Measurements from ENCODE around the gene NR4A1. TPM values are rescaled to one million over a fixed set of nuclear protein-coding genes. Genes with fewer than 3 reads are reported as not detected.

Gene NR4A1
- total RNA-seq, 2 experiments from 2014 or later, result 67.0 to 79.2 TPM

DNA sequence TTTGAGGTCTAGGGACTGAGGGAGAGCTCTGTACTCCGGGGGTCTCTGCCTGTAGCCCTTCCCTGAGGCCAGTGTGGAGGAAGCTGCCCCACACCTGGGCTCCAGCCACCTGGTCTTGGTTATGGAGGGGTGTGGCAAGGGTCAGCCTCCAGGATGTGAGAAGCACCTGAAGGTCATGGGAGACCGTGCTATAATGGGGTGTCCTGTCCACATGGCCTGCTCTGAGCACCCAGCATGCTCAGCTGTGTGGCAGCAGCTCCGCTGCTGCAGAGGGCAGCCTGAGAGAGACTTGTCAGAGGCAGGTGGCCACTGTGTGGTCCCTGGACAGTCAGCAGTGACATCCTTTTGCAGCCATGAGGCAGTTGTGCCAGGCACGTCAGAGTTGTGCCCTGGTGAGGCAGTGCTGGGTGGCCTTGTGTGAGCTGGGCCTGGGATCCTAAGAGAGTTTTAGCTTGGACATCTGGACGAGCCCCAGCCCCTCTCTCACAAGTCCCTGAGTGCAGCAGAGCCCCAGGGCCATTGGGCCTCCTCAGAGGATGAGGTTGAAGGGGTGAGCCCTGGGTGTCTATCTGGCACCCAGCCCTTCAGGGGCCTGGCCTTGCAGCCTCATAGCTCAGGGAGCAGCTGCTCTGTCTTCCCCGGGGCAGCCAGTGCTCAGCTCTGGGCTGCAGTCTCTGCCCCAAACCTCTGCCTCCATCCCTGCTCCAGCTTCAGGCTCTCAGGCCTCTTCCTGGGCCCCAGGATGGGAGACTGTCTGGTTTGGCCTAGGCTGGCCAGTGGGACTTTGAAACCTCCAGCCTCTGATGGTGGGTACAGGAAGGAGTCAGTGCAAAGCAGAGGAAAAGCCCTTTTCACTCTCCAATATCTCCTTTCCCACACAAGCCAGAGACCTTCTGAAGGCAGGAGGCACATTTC is 11.2 kb downstream of the NR4A1 start:
- ATAC-seq (ENCODE audit: poor library complexity) (no peak), DNase-seq (no peak)
- H3K4me3 Mint-ChIP-seq, result no peak overlapping the region
- POLR2A ChIA-PET, result interaction anchor here (2.2 kb wide), 1 partner anchor 11 kb away, joined by 6 read pairs; the partner anchor contains the start of gene NR4A1
- no peak overlapping the region for H3K4me3 ChIP-seq (ENCODE audit: low read length)
- TF ChIP-seq, protein P1, sequence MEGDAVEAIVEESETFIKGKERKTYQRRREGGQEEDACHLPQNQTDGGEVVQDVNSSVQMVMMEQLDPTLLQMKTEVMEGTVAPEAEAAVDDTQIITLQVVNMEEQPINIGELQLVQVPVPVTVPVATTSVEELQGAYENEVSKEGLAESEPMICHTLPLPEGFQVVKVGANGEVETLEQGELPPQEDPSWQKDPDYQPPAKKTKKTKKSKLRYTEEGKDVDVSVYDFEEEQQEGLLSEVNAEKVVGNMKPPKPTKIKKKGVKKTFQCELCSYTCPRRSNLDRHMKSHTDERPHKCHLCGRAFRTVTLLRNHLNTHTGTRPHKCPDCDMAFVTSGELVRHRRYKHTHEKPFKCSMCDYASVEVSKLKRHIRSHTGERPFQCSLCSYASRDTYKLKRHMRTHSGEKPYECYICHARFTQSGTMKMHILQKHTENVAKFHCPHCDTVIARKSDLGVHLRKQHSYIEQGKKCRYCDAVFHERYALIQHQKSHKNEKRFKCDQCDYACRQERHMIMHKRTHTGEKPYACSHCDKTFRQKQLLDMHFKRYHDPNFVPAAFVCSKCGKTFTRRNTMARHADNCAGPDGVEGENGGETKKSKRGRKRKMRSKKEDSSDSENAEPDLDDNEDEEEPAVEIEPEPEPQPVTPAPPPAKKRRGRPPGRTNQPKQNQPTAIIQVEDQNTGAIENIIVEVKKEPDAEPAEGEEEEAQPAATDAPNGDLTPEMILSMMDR (IDR thresholded peaks at IDR 0.05), result no peak
- no peak overlapping the region for H3K27ac ChIP-seq (ENCODE audit: low read depth in 1 of 2, low read length in 2 of 2)
- H3K27ac Mint-ChIP-seq, result no peak overlapping the region
- peaks cover 10% of the 10 kb centered on the region for H3K36me3 ChIP-seq (ENCODE audit: insufficient read depth, low read length)
- no peaks in the 10 kb centered on the region for H3K36me3 Mint-ChIP-seq (ENCODE audit: low read depth)
- CTCF ChIA-PET, result interaction anchor here (2.5 kb wide), 1 partner anchor 37 kb away, joined by 11 read pairs; no protein-coding TSS in a partner anchor
- no peaks in the 10 kb centered on the region for H3K4me1 Mint-ChIP-seq (ENCODE audit: low read depth)
- no peaks in the 10 kb centered on the region for H3K9me3 ChIP-seq (ENCODE audit: control insufficient read depth in 1 of 2, insufficient read depth in 1 of 2, low read length in 2 of 2)
- intact Hi-C loops (cut with DNase I, micrococcal nuclease), result no loop called here
- H3K4me1 ChIP-seq (ENCODE audit: insufficient read depth, low read length), result no peaks in the 10 kb centered on the region
- H3K27me3 Mint-ChIP-seq, result no peaks in the 10 kb centered on the region
- no peaks in the 10 kb centered on the region for H3K27me3 ChIP-seq (ENCODE audit: control insufficient read depth in 1 of 2, insufficient read depth in 2 of 2, low read length in 2 of 2)
- no peaks in the 10 kb centered on the region for H3K9me3 Mint-ChIP-seq

DNA sequence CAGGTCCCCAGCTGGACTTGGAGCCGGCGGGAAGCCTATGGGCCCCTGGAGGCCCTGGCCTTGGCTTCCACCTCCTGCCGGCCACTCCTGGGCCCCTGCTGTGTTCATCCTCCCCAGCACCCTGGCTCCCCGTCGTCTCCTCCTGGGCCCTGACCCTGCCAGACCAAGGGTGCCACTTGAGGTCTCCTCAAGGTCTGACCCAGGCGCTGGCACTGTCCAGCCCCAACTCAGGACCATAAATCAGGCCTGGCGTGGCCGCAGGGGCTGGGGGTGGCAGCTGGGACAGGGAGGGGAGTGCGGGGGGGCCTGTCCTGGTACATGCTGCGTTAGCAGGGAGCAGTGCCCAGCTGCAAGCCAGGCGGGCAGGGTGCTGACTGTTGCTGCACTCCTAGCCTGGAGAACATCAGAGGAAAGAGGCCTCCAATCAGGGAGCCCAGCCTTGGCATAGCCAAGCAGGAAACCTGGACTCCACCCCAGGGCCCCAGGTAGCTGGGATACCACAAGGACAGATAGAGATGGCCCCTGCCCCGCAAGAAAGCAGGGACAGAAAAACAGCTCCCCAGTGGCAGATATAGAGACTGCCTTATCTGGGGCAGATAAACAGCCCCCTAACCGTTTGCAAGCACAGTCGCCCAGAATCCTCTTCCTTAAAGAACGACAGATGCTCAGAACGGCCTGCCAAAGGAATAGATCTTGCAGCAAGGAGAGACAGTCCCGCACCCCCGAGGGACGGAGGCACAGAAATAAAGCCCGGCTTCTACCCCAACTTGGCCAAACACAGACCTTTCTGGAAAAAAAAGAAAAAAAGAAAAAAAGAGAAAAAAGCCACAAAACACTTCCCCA is 12.1 kb downstream of the NR4A1 start:
- Mint-ChIP-seq H3K27ac (no peak overlapping the region), H3K4me1 (ENCODE audit: low read depth) (no peaks in the 10 kb centered on the region), H3K4me3 (no peak overlapping the region), H3K9me3 (no peaks in the 10 kb centered on the region), H3K36me3 (ENCODE audit: low read depth) (no peaks in the 10 kb centered on the region), H3K27me3 (no peaks in the 10 kb centered on the region)
- Histone ChIP-seq H3K4me1 (ENCODE audit: insufficient read depth, low read length) (no peaks in the 10 kb centered on the region), H3K27me3 (ENCODE audit: control insufficient read depth in 1 of 2, insufficient read depth in 2 of 2, low read length in 2 of 2) (no peaks in the 10 kb centered on the region), H3K36me3 (ENCODE audit: insufficient read depth, low read length) (peaks cover 7% of the 10 kb centered on the region), H3K9me3 (ENCODE audit: control insufficient read depth in 1 of 2, insufficient read depth in 1 of 2, low read length in 2 of 2) (no peaks in the 10 kb centered on the region), H3K27ac (ENCODE audit: low read depth in 1 of 2, low read length in 2 of 2) (no peak overlapping the region), H3K4me3 (ENCODE audit: low read length) (no peak overlapping the region)
- CTCF ChIA-PET, result interaction anchor here (2.5 kb wide), 1 partner anchor 38 kb away, joined by 11 read pairs; no protein-coding TSS in a partner anchor
- TF ChIP-seq, protein P1 (IDR thresholded peaks at IDR 0.05), result no peak
- POLR2A ChIA-PET, result interaction anchor here (2.2 kb wide), 1 partner anchor 12 kb away, joined by 6 read pairs; the partner anchor contains the start of gene NR4A1
- intact Hi-C loops (cut with DNase I, micrococcal nuclease), result no loop called here
- DNase-seq (no peak), ATAC-seq (ENCODE audit: poor library complexity) (no peak)

DNA sequence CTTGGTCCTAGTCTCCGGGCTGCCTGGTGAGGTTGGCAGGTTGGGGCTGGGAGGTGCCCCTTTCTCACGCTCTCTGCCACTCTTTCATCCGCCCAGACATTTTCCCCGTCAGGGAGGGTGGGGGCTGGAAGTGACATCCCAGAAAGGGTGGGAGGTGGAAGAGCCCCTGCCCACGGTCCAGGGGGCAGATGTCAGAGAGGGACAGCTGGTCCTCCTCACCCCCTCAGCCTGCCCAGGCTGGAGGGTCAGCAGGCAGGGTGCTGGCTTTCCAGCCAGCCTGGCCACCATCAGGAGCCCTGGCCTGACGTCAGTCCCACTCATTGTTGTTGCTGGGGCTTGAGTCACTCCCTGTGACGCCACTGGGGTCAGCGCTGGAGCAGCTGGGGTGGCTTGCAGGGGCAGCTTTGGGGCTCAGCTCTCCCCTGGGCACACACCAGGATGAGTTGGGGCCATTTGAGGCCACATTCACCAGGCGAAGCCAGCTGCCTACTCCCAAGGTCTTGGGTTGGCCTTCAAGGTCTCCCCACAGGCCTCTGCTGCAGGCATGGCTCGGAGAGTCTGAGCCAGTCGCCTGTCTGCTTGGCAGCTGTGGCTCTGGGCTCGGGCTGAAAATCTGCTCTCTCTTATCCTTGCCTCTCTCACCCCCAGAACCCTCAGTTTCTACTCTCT is 12.9 kb downstream of the NR4A1 start:
- ChIA-PET CTCF (interaction anchor here (0.6 kb wide), 1 partner anchor 27 kb away, joined by 3 read pairs; no protein-coding TSS in a partner anchor), POLR2A (no interaction called here)
- H3K27ac ChIP-seq (ENCODE audit: low read depth in 1 of 2, low read length in 2 of 2), result no peak overlapping the region
- no peaks in the 10 kb centered on the region for H3K9me3 ChIP-seq (ENCODE audit: control insufficient read depth in 1 of 2, insufficient read depth in 1 of 2, low read length in 2 of 2)
- TF ChIP-seq, protein P1 (IDR thresholded peaks at IDR 0.05), result no peak
- no peak for DNase-seq
- H3K4me1 ChIP-seq (ENCODE audit: insufficient read depth, low read length), result peaks cover 4% of the 10 kb centered on the region
- ATAC-seq (ENCODE audit: poor library complexity), result no peak
- Mint-ChIP-seq H3K27me3 (no peaks in the 10 kb centered on the region), H3K4me3 (no peak overlapping the region), H3K9me3 (no peaks in the 10 kb centered on the region), H3K4me1 (ENCODE audit: low read depth) (peaks cover 4% of the 10 kb centered on the region), H3K36me3 (ENCODE audit: low read depth) (peaks cover 3% of the 10 kb centered on the region), H3K27ac (no peak overlapping the region)
- intact Hi-C loops (cut with DNase I, micrococcal nuclease), result no loop called here
- no peak overlapping the region for H3K4me3 ChIP-seq (ENCODE audit: low read length)
- H3K36me3 ChIP-seq (ENCODE audit: insufficient read depth, low read length), result no peaks in the 10 kb centered on the region
- H3K27me3 ChIP-seq (ENCODE audit: control insufficient read depth in 1 of 2, insufficient read depth in 2 of 2, low read length in 2 of 2), result no peaks in the 10 kb centered on the region

Data from CD4-positive, alpha-beta T cell (primary cell).